HG03457 (cell line): ENCODE results near the gene SSBP3.

ENCODE experiments used
- ATAC-seq: cut with Tn5 transposase; IDR thresholded peaks from one replicate; pipeline ENCODE4 v1.9.1; 2021; ENCODE audit warnings: moderate number of reproducible peaks; ENCODE audit not compliant: unreplicated experiment

The SSBP3 gene

GRCh38 chr1:54372978-54373377, 33.2 kb downstream of the SSBP3 start:
- ATAC-seq, result no peak

GRCh38 chr1:54371942-54372275, 34.3 kb downstream of the SSBP3 start:
- peak; percentile 39 for ATAC-seq

GRCh38 chr1:54371038-54371941, 34.9 kb downstream of the SSBP3 start:
- no peak for ATAC-seq

- ATAC-seq, result no peak
These were observed 35.8 kb downstream of the SSBP3 start for GRCh38 chr1:54370287-54370989.

GRCh38 chr1:54367613-54368012, 38.6 kb downstream of the SSBP3 start:
- no peak for ATAC-seq

- ATAC-seq, result no peak
These were observed 40.3 kb downstream of the SSBP3 start for GRCh38 chr1:54365847-54366246.

GRCh38 chr1:54365398-54365797, 40.8 kb downstream of the SSBP3 start:
- ATAC-seq, result no peak

- no peak for ATAC-seq
These were observed 41.2 kb downstream of the SSBP3 start for GRCh38 chr1:54364995-54365394.

GRCh38 chr1:54364582-54364981, 41.6 kb downstream of the SSBP3 start:
- ATAC-seq, result no peak

GRCh38 chr1:54363925-54364324, 42.3 kb downstream of the SSBP3 start:
- ATAC-seq, result no peak

- ATAC-seq, result no peak
These were observed 43.3 kb downstream of the SSBP3 start for GRCh38 chr1:54362881-54363340.

GRCh38 chr1:54361342-54361741, 44.9 kb downstream of the SSBP3 start:
- no peak for ATAC-seq

- no peak for ATAC-seq
These were observed 45.8 kb downstream of the SSBP3 start for GRCh38 chr1:54360165-54361005.

- ATAC-seq, result no peak
These were observed 46.6 kb downstream of the SSBP3 start for GRCh38 chr1:54359393-54360162.

- no peak for ATAC-seq
These were observed 47.6 kb downstream of the SSBP3 start for GRCh38 chr1:54358503-54359168.

GRCh38 chr1:54357967-54358366, 48.2 kb downstream of the SSBP3 start:
- no peak for ATAC-seq

GRCh38 chr1:54356680-54357147, 49.5 kb downstream of the SSBP3 start:
- no peak for ATAC-seq

GRCh38 chr1:54355931-54356679, 50.1 kb downstream of the SSBP3 start:
- no peak for ATAC-seq

- ATAC-seq, result no peak
These were observed 51.3 kb downstream of the SSBP3 start for GRCh38 chr1:54354899-54355298.
